H54 (cell line): ENCODE results near the gene SPINK14.

Experiments
- DNase-seq: peaks from one replicate; pipeline ENCODE4 v3.0.0; 2011; ENCODE audit warnings: low spot score, mixed read lengths; ENCODE audit not compliant: insufficient read length
- FAIRE-seq: peaks from 3 replicates; lab custom pipeline; 2011; peaks lifted over from hg19 to GRCh38; lab: Jason Lieb, UNC
- POLR2A ChIP-seq: IDR thresholded peaks from 2 replicates; pipeline ENCODE4 v1.6.1; 2011; ENCODE audit warnings: low read depth, mild to moderate bottlenecking, low read length

The SPINK14 gene

DNA sequence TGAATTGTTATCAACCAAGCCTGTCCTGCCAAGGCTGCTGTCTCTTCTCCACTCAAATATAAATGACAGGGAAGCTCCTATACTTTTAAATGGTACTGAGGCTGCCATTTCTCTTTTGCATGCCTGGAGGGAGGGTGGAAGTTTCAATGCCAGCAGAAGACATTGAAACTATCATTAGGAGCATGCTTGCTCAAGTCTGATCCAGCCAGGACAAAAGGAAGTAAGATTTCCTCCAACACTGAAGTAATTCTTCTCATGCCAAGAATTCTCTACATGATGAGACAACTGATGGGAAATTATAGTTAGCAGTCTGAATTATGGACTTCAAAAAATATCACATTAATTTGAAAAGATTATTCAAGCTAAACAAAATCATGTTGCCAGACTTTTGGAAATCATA is 39.9 kb downstream of the SPINK14 start:
- no peak for TF ChIP-seq POLR2A
- FAIRE-seq (no peak), DNase-seq (no peak)

GRCh38 chr5:148209151-148209770 is 40.9 kb downstream of the SPINK14 start:
- FAIRE-seq = no peak
- DNase-seq = no peak
- TF ChIP-seq POLR2A = no peak

GRCh38 chr5:148214665-148215185 is 46.4 kb downstream of the SPINK14 start:
- TF ChIP-seq POLR2A = no peak
- FAIRE-seq (no peak), DNase-seq (no peak)

- FAIRE-seq (no peak), DNase-seq (no peak)
- TF ChIP-seq POLR2A = no peak
Measured at GRCh38 chr5:148221508-148221907, 53.2 kb downstream of the SPINK14 start.

GRCh38 chr5:148224117-148224742 is 55.9 kb downstream of the SPINK14 start:
- peak; percentile 15 for FAIRE-seq
- DNase-seq = no peak
- no peak for TF ChIP-seq POLR2A
